Ectodermal cell (in vitro differentiated cells): ENCODE measurements around the gene GABRR3.

Experiments used
- H3K27ac ChIP-seq: 2 replicates; pipeline ENCODE4 v1.7.0; 2013; ENCODE audit warnings: mild to moderate bottlenecking, low read depth, low read length; ENCODE audit not compliant: insufficient read depth, poor library complexity, severe bottlenecking
- H3K27me3 ChIP-seq: 2 replicates; pipeline ENCODE4 v1.7.0; 2013; ENCODE audit warnings: mild to moderate bottlenecking, low read length; ENCODE audit not compliant: insufficient read depth, control insufficient read depth, poor library complexity, severe bottlenecking
- H3K36me3 ChIP-seq: one replicate; pipeline ENCODE4 v1.7.0; 2013; ENCODE audit warnings: low read length; ENCODE audit not compliant: control insufficient read depth, insufficient read depth
- H3K4me1 ChIP-seq: one replicate; pipeline ENCODE4 v1.7.0; 2013; ENCODE audit warnings: low read length; ENCODE audit not compliant: control insufficient read depth, insufficient read depth
- H3K4me3 ChIP-seq: 2 replicates; pipeline ENCODE4 v1.7.0; 2013; ENCODE audit warnings: low read depth, low read length, control low read depth; ENCODE audit not compliant: insufficient read depth
- H3K9me3 ChIP-seq: 2 replicates; pipeline ENCODE4 v1.7.0; 2013; ENCODE audit warnings: mild to moderate bottlenecking, low read length, moderate library complexity; ENCODE audit not compliant: control insufficient read depth
- WGBS, 2 experiments: methylation state at CpG; one replicate each; pipeline ENCODE4 v1.1.7; 2013; ENCODE audit warnings: missing lambda C conversion rate in 2 of 2; 5-methylcytosine and 5-hydroxymethylcytosine counted together

Gene GABRR3

GRCh38 chr3:97949110-97949485 is 86.0 kb downstream of the GABRR3 start:
- Histone ChIP-seq H3K36me3 (no peaks in the 10 kb centered on the region), H3K4me3 (no peak overlapping the region), H3K4me1 (no peaks in the 10 kb centered on the region), H3K27ac (no peak overlapping the region), H3K27me3 (no peaks in the 10 kb centered on the region), H3K9me3 (no peaks in the 10 kb centered on the region)
- WGBS, 2 experiments = 90 to 91% methylated on average over 2 of the region's 2 CpGs

GRCh38 chr3:97948351-97949109 is 86.6 kb downstream of the GABRR3 start:
- H3K4me3 ChIP-seq = no peak overlapping the region
- 86 to 91% methylated on average over 4 to 5 of the region's 5 CpGs for WGBS, 2 experiments
- H3K4me1 ChIP-seq = no peaks in the 10 kb centered on the region
- no peak overlapping the region for H3K27ac ChIP-seq
- no peaks in the 10 kb centered on the region for H3K27me3 ChIP-seq
- no peaks in the 10 kb centered on the region for H3K9me3 ChIP-seq
- H3K36me3 ChIP-seq = no peaks in the 10 kb centered on the region

- H3K27ac ChIP-seq = no peak overlapping the region
- 95 to 98% methylated on average over 2 to 4 of the region's 4 CpGs for WGBS, 2 experiments
- H3K4me1 ChIP-seq = no peaks in the 10 kb centered on the region
- no peaks in the 10 kb centered on the region for H3K27me3 ChIP-seq
- no peaks in the 10 kb centered on the region for H3K36me3 ChIP-seq
- H3K4me3 ChIP-seq = no peak overlapping the region
- no peaks in the 10 kb centered on the region for H3K9me3 ChIP-seq
Measured at GRCh38 chr3:97942801-97943546, 92.1 kb downstream of the GABRR3 start.

- no peaks in the 10 kb centered on the region for H3K9me3 ChIP-seq
- H3K27me3 ChIP-seq = no peaks in the 10 kb centered on the region
- H3K36me3 ChIP-seq = no peaks in the 10 kb centered on the region
- no peak overlapping the region for H3K4me3 ChIP-seq
- no peaks in the 10 kb centered on the region for H3K4me1 ChIP-seq
- 80 to 81% methylated on average over 1 of the region's 1 CpG for WGBS, 2 experiments
- no peak overlapping the region for H3K27ac ChIP-seq
Measured at GRCh38 chr3:97940034-97940433, 95.1 kb downstream of the GABRR3 start.

GRCh38 chr3:97939401-97939800 is 95.7 kb downstream of the GABRR3 start:
- 96% methylated on average over 2 of the region's 2 CpGs for WGBS, 2 experiments
- H3K9me3 ChIP-seq = no peaks in the 10 kb centered on the region
- H3K4me1 ChIP-seq = no peaks in the 10 kb centered on the region
- H3K4me3 ChIP-seq = no peak overlapping the region
- H3K27me3 ChIP-seq = no peaks in the 10 kb centered on the region
- no peak overlapping the region for H3K27ac ChIP-seq
- H3K36me3 ChIP-seq = no peaks in the 10 kb centered on the region

- H3K4me3 ChIP-seq = no peak overlapping the region
- no peaks in the 10 kb centered on the region for H3K36me3 ChIP-seq
- 100% methylated on average over 1 of the region's 1 CpG; no CpG with 5 or more reads in 1 of the 2 experiments for WGBS, 2 experiments
Measured at GRCh38 chr3:97938444-97938843, 96.7 kb downstream of the GABRR3 start.

GRCh38 chr3:97937205-97937604 is 97.9 kb downstream of the GABRR3 start:
- H3K4me1 ChIP-seq = no peaks in the 10 kb centered on the region
- no peaks in the 10 kb centered on the region for H3K9me3 ChIP-seq
- H3K36me3 ChIP-seq = no peaks in the 10 kb centered on the region
- no peak overlapping the region for H3K27ac ChIP-seq
- no peaks in the 10 kb centered on the region for H3K27me3 ChIP-seq
- no peak overlapping the region for H3K4me3 ChIP-seq
- whole genome bisulfite sequencing, 2 experiments = 86 to 95% methylated on average over 2 of the region's 2 CpGs

More at GRCh38 chr3:97938444-97938843, 96.7 kb downstream of the GABRR3 start:
- H3K4me1 ChIP-seq = no peaks in the 10 kb centered on the region
- no peaks in the 10 kb centered on the region for H3K9me3 ChIP-seq
- H3K27ac ChIP-seq = no peak overlapping the region
- H3K27me3 ChIP-seq = no peaks in the 10 kb centered on the region

- WGBS, 2 experiments = 85 to 94% methylated on average over 1 of the region's 1 CpG
- Histone ChIP-seq H3K4me3 (no peak overlapping the region), H3K27ac (no peak overlapping the region), H3K27me3 (no peaks in the 10 kb centered on the region), H3K9me3 (no peaks in the 10 kb centered on the region), H3K4me1 (no peaks in the 10 kb centered on the region), H3K36me3 (no peaks in the 10 kb centered on the region)
Measured at GRCh38 chr3:97935842-97936241, 99.3 kb downstream of the GABRR3 start.
